Measurements from ENCODE around the gene FRMD4B.

DNA sequence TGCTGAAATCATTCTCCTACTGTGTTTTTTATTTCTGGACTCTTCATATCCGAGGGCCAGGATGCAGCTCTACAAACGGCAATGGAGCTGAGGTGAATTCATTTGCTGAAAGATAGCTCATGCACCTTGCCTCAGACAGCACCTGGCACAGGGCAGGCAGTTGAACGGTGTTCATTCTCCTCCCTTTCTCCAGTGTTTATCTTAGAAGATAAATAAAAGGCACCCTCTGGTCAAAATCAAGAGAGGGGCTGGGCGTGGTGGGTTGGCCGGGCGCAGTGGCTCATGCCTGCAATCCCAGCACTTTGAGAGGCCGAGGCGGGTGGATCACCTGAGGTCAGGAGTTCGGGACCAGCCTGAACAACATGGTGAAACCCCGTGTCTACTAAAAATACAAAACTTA, 184.2 kb downstream of the FRMD4B start:
- TF ChIP-seq, protein P1, sequence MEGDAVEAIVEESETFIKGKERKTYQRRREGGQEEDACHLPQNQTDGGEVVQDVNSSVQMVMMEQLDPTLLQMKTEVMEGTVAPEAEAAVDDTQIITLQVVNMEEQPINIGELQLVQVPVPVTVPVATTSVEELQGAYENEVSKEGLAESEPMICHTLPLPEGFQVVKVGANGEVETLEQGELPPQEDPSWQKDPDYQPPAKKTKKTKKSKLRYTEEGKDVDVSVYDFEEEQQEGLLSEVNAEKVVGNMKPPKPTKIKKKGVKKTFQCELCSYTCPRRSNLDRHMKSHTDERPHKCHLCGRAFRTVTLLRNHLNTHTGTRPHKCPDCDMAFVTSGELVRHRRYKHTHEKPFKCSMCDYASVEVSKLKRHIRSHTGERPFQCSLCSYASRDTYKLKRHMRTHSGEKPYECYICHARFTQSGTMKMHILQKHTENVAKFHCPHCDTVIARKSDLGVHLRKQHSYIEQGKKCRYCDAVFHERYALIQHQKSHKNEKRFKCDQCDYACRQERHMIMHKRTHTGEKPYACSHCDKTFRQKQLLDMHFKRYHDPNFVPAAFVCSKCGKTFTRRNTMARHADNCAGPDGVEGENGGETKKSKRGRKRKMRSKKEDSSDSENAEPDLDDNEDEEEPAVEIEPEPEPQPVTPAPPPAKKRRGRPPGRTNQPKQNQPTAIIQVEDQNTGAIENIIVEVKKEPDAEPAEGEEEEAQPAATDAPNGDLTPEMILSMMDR (conservative IDR thresholded peaks at IDR 0.05 in 1 of 2, IDR thresholded peaks at IDR 0.05 in 1 of 2; ENCODE audit: low read depth in 1 of 2, low read length in 2 of 2) = no peak
- TF ChIP-seq EZH2 (IDR thresholded peaks at IDR 0.05; ENCODE audit: low read length, missing control alignments) = no peak
